Measurements from ENCODE around the gene PDIA3. TPM values are rescaled to one million over a fixed set of nuclear protein-coding genes. Genes with fewer than 3 reads are reported as not detected.

Gene PDIA3
- total and polyA plus RNA-seq, 8 donors, result 130 to 290 (median 218) TPM

GRCh38 chr15:43821505-43821904 lies 75.3 kb downstream of the PDIA3 start:
- ATAC-seq, result no peak
- Histone ChIP-seq H3K4me1 (peaks cover 0 to 14% (median 8%) of the 10 kb centered on the region in 3 donors), H3K36me3 (peaks cover 0 to 9% (median 7%) of the 10 kb centered on the region in 3 donors), H3K27ac (no peak overlapping the region), H3K4me3 (no peak overlapping the region), H3K9me3 (no peaks in the 10 kb centered on the region), H3K27me3 (no peaks in the 10 kb centered on the region)
- intact Hi-C loops (cut with DNase I), result no loop called here
- no peak for FAIRE-seq
- no peak for TF ChIP-seq CTCF (IDR thresholded peaks at IDR 0.05)
- no peak for DNase-seq
- 52 to 56% methylated on average over 3 of the region's 3 CpGs for WGBS, 2 donors

Small RNAs within 50 kb of the gene (microRNA-seq; reads per million reads assigned to microRNA genes)
- gene MIR1282, result 0 to 1.9 reads per million in 2 donors

Other genes with a start within 250 kb of the PDIA3 start
- 1 to 10 TPM in 3 of 6 donors, under 1 TPM in 3; 0.59 to 4.1 (median 1.6) TPM for gene MAP1A, start 228.8 kb upstream of the PDIA3 start, total RNA-seq
- gene MAP1A, start 228.8 kb upstream of the PDIA3 start, polyA plus RNA-seq, result 1 to 10 TPM; 1.3 to 1.7 TPM
- 10 to 100 TPM; 13.3 to 39.9 (median 17.2) TPM for gene PPIP5K1, start 156.2 kb upstream of the PDIA3 start, total RNA-seq
- 10 to 100 TPM; 11.3 to 16.0 TPM for gene PPIP5K1, start 156.2 kb upstream of the PDIA3 start, polyA plus RNA-seq
- 1 to 10 TPM in 5 of 6 donors, under 1 TPM in 1; 0.97 to 3.5 (median 3.1) TPM for gene CKMT1B, start 152.4 kb upstream of the PDIA3 start, total RNA-seq
- gene CKMT1B, start 152.4 kb upstream of the PDIA3 start, polyA plus RNA-seq, result 1 to 10 TPM; 2.7 to 8.5 TPM
- under 1 TPM in 5 of 6 donors, not detected in 1; 0.28 to 0.43 (median 0.32) TPM for gene STRC, start 127.6 kb upstream of the PDIA3 start, total RNA-seq
- under 1 TPM; 0.46 to 0.82 TPM for gene STRC, start 127.6 kb upstream of the PDIA3 start, polyA plus RNA-seq
- 1 to 10 TPM; 1.2 to 4.2 (median 1.9) TPM for gene CATSPER2, start 97.6 kb upstream of the PDIA3 start, total RNA-seq
- gene CATSPER2, start 97.6 kb upstream of the PDIA3 start, polyA plus RNA-seq, result 1 to 10 TPM; 8.3 to 9.9 TPM
- 1 to 10 TPM in 5 of 6 donors, under 1 TPM in 1; 0.93 to 4.6 (median 3.6) TPM for gene CKMT1A, start 52.6 kb upstream of the PDIA3 start, total RNA-seq
- 1 to 10 TPM; 2.0 to 6.7 TPM for gene CKMT1A, start 52.6 kb upstream of the PDIA3 start, polyA plus RNA-seq
- 1 to 10 TPM; 1.2 to 3.1 (median 2.0) TPM for gene ELL3, start 30.5 kb downstream of the PDIA3 start, total RNA-seq
- 1 to 10 TPM; 1.9 to 2.1 TPM for gene ELL3, start 30.5 kb downstream of the PDIA3 start, polyA plus RNA-seq
- gene SERF2, start 45.9 kb downstream of the PDIA3 start, total RNA-seq, result 100 to 1,000 TPM; 245 to 540 (median 381) TPM
- 1,000 to 10,000 TPM in 1 of 2 donors, 100 to 1,000 TPM in 1; 943 to 1,722 TPM for gene SERF2, start 45.9 kb downstream of the PDIA3 start, polyA plus RNA-seq
- under 1 TPM in 2 of 6 donors, not detected in 4; 0.14 to 0.22 TPM for gene SERINC4, start 53.8 kb downstream of the PDIA3 start, total RNA-seq
- under 1 TPM; 0.23 to 0.47 TPM for gene SERINC4, start 53.8 kb downstream of the PDIA3 start, polyA plus RNA-seq
- 1 to 10 TPM; 3.1 to 7.1 (median 5.1) TPM for gene HYPK, start 54.2 kb downstream of the PDIA3 start, total RNA-seq
- 10 to 100 TPM in 1 of 2 donors, 1 to 10 TPM in 1; 5.0 to 25.6 TPM for gene HYPK, start 54.2 kb downstream of the PDIA3 start, polyA plus RNA-seq
- gene MFAP1, start 78.3 kb downstream of the PDIA3 start, total RNA-seq, result 10 to 100 TPM in 2 of 6 donors, 1 to 10 TPM in 4; 5.2 to 11.9 (median 7.5) TPM
- 10 to 100 TPM in 1 of 2 donors, 1 to 10 TPM in 1; 5.0 to 10.1 TPM for gene MFAP1, start 78.3 kb downstream of the PDIA3 start, polyA plus RNA-seq
- gene WDR76, start 80.6 kb downstream of the PDIA3 start, total RNA-seq, result 1 to 10 TPM; 2.3 to 3.3 (median 2.7) TPM
- 1 to 10 TPM in 1 of 2 donors, under 1 TPM in 1; 0.72 to 1.2 TPM for gene WDR76, start 80.6 kb downstream of the PDIA3 start, polyA plus RNA-seq